ENCODE data around the gene TRAK1.

Gene TRAK1

DNA sequence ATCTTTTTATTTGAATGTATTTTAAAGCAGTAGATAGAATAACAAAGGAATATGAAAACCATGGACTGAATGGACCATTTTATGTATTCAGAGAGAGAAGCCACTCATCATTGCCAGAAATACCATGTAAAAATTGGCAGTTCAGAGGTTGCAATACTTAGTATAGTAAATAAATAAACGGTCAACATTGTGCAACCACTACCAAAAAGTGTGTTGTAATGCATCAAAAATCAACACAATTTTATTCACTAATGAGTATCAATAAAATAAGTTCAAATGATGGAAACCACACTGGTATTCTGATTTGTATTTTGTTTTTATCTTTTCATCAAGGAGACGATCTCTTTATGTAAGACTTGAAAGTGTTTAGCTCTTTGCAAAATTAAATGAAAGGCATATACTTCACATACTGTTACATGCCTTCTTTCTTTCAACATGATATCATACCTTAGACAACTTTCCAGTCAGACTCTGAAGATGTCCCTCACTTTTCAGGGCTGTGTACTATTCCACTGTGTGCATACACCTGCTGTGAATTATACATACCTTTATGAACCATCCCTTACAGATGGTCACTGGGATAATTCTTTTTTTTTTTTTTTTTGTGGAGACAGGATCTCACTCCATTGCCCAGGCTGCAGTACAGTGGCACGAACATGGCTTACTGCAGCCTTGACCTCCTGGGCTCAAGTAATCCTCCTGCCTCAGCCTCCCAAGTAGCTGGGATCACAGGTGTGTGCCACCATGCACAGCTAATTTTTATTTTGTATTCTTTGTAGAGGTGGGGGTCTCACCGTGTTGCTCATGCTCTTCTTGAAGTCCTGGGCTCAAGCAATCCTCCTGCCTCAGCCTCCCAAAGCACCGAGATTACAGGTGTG is 134.6 kb downstream of the TRAK1 start:
- H3K27me3 ChIP-seq (replicated peaks): no peaks in the 10 kb centered on the region
- H3K27ac ChIP-seq: no peak overlapping the region
- no peak for DNase-seq
- peaks cover 14% of the 10 kb centered on the region for H3K36me3 ChIP-seq (replicated peaks)
- no peak for TF ChIP-seq CTCF (IDR thresholded peaks at IDR 0.05; ENCODE audit: low read depth, low read length, missing control alignments)
- in situ Hi-C loops (cut with HindIII; ENCODE audit: low pct_ligation_motif_present, low sequenced_read_pairs): no loop called here
- H3K4me3 ChIP-seq (ENCODE audit: low read depth, low read length): no peak overlapping the region

DNA sequence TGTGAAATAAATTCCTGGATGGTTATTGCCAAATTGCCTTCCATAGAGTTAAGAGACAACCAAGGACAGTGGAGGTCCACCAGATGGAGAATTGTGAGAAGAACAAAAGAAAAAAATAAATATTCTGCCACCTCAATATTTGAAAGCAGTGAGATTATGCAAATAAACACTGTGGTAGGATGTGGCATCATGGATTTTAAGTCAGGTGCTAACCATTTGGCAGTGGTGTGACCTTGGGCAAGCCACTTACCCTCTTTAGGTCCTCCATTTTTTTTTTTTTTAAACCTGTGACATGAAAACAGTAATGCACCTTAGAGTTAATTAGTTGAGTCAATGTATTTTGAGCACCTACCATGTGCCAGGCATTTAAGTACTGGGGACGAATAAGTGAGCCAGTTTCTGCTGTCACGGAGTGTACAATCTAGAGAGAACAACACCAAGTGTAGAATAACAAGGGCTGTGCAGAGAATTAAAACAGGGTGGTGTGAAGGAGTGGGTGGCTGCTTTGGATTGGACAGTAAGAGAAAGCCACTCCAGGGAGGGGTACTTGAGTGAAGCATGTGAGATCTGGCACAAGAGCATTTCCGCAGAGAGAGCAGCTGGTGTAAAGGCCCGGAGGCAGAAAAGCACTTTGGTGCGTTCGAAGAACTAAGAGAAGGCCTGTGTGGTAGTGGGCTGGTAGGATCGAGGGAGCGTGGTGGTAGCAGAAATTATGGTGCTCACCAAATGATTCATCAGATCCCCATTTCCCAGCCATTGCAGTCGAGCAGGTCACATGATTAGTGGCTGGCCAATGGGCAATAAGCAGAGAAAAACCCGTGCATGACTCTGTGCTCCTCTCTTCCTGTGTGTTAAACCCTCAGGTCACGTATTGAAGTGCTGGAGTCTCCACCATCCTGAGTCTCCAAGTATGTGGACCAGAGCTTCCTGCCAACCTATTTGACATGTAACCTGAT is 135.6 kb downstream of the TRAK1 start:
- no peak for TF ChIP-seq CTCF (IDR thresholded peaks at IDR 0.05; ENCODE audit: low read depth, low read length, missing control alignments)
- Histone ChIP-seq H3K4me3 (ENCODE audit: low read depth, low read length) (no peak overlapping the region), H3K36me3 (replicated peaks) (peaks cover 14% of the 10 kb centered on the region), H3K27ac (no peak overlapping the region), H3K27me3 (replicated peaks) (no peaks in the 10 kb centered on the region)
- in situ Hi-C loops (cut with HindIII; ENCODE audit: low pct_ligation_motif_present, low sequenced_read_pairs): no loop called here
- DNase-seq: no peak

- no peak overlapping the region for H3K4me3 ChIP-seq (ENCODE audit: low read depth, low read length)
- peaks cover 4% of the 10 kb centered on the region for H3K36me3 ChIP-seq (replicated peaks)
- peak; percentile 28 for TF ChIP-seq CTCF (IDR thresholded peaks at IDR 0.05; ENCODE audit: low read depth, low read length, missing control alignments)
- in situ Hi-C loops (cut with HindIII; ENCODE audit: low pct_ligation_motif_present, low sequenced_read_pairs): no loop called here
- DNase-seq: no peak
- no peak overlapping the region for H3K27ac ChIP-seq
- H3K27me3 ChIP-seq (replicated peaks): no peaks in the 10 kb centered on the region
Measured at GRCh38 chr3:42228796-42229195, 137.6 kb downstream of the TRAK1 start.

GRCh38 chr3:42229266-42229941 is 138.2 kb downstream of the TRAK1 start:
- Histone ChIP-seq H3K27ac (no peak overlapping the region), H3K36me3 (replicated peaks) (no peaks in the 10 kb centered on the region), H3K27me3 (replicated peaks) (no peaks in the 10 kb centered on the region), H3K4me3 (ENCODE audit: low read depth, low read length) (no peak overlapping the region)
- DNase-seq: no peak
- TF ChIP-seq CTCF (IDR thresholded peaks at IDR 0.05; ENCODE audit: low read depth, low read length, missing control alignments): no peak
- in situ Hi-C loops (cut with HindIII; ENCODE audit: low pct_ligation_motif_present, low sequenced_read_pairs): no loop called here

- H3K27me3 ChIP-seq (replicated peaks): no peaks in the 10 kb centered on the region
- no peaks in the 10 kb centered on the region for H3K36me3 ChIP-seq (replicated peaks)
- peak overlapping the region; percentile 29 for H3K4me3 ChIP-seq (ENCODE audit: low read depth, low read length)
- no peak overlapping the region for H3K27ac ChIP-seq
- peak; percentile 72 for TF ChIP-seq CTCF (IDR thresholded peaks at IDR 0.05; ENCODE audit: low read depth, low read length, missing control alignments)
- DNase-seq: peak; percentile 40
- in situ Hi-C loops (cut with HindIII; ENCODE audit: low pct_ligation_motif_present, low sequenced_read_pairs): no loop called here
Measured at GRCh38 chr3:42229942-42230688, 139.0 kb downstream of the TRAK1 start.
